Smooth muscle cell (in vitro differentiated cells): Measurements from ENCODE around the gene PIAS1. TPM values are rescaled to one million over a fixed set of nuclear protein-coding genes. Genes with fewer than 3 reads are reported as not detected.
"Not testable (repeated sequence)": the region's sequence is repeated elsewhere in the genome, so short reads cannot be mapped to it uniquely, and the experiment has no call there.

Experiments
- DNase-seq: peaks from one replicate; lab custom pipeline; 2025; ENCODE audit not compliant: unreplicated experiment; lab: John Stamatoyannopoulos, UW
- H2AFZ ChIP-seq: fragments of 200-600 bp; sonication (generic); 2 replicates; pipeline ENCODE4 v1.6.0; 2016; ENCODE audit warnings: antibody characterized with exemption, low read depth, mild to moderate bottlenecking
- H3F3A ChIP-seq: fragments of 200-600 bp; sonication (generic); 2 replicates; pipeline ENCODE4 v1.6.0; 2017; ENCODE audit warnings: antibody characterized with exemption, low read depth
- H3K27ac ChIP-seq: fragments of 200-600 bp; sonication (generic); 2 replicates; pipeline ENCODE4 v1.5.1; 2016; ENCODE audit warnings: low read depth, mild to moderate bottlenecking
- H3K27me3 ChIP-seq: fragments of 200-600 bp; sonication (generic); 2 replicates; pipeline ENCODE4 v1.6.1; 2016; ENCODE audit warnings: low read depth, mild to moderate bottlenecking
- H3K36me3 ChIP-seq: fragments of 200-600 bp; sonication (generic); 2 replicates; pipeline ENCODE4 v1.5.1; 2016; ENCODE audit warnings: low read depth
- H3K4me1 ChIP-seq: fragments of 200-600 bp; sonication (generic); 2 replicates; pipeline ENCODE4 v1.5.1; 2016; ENCODE audit warnings: low read depth
- H3K4me2 ChIP-seq: fragments of 200-600 bp; sonication (generic); 2 replicates; pipeline ENCODE4 v1.6.0; 2016; ENCODE audit warnings: mild to moderate bottlenecking
- H3K4me3 ChIP-seq: fragments of 200-600 bp; sonication (generic); 2 replicates; pipeline ENCODE4 v1.5.1; 2016; ENCODE audit warnings: mild to moderate bottlenecking
- H3K79me2 ChIP-seq: fragments of 200-600 bp; sonication (generic); 2 replicates; pipeline ENCODE4 v1.6.0; 2016; ENCODE audit warnings: low read depth, mild to moderate bottlenecking
- H3K9ac ChIP-seq: fragments of 200-600 bp; sonication (generic); 2 replicates; pipeline ENCODE4 v1.6.0; 2016; ENCODE audit warnings: low read depth
- H3K9me3 ChIP-seq: fragments of 200-600 bp; sonication (generic); replicated peaks from 2 replicates; pipeline ENCODE4 v1.5.1; 2016; ENCODE audit warnings: low read depth
- H4K20me1 ChIP-seq: fragments of 200-600 bp; sonication (generic); 2 replicates; pipeline ENCODE4 v1.6.0; 2016; ENCODE audit warnings: low read depth
- CTCF ChIP-seq: fragments of 200-600 bp; sonication (generic); IDR thresholded peaks from 2 replicates; pipeline ENCODE4 v1.5.1; 2017; ENCODE audit warnings: borderline replicate concordance, mild to moderate bottlenecking, antibody characterized with exemption; ENCODE audit not compliant: insufficient read depth, poor library complexity, severe bottlenecking
- WGBS: methylation state at CpG from one replicate; pipeline ENCODE4 v1.1.7; 2016; ENCODE audit warnings: low lambda C conversion rate; 5-methylcytosine and 5-hydroxymethylcytosine counted together
- polyA plus RNA-seq: library from polyadenylated mRNA; unstranded; fragments of >200 nt; fragmentation: Nextera tagmentation; extraction: Ambion mirVana; gene quantifications from 2 replicates; pipeline ENCODE4 v1.2.1, GENCODE V29; 2016
- total RNA-seq: library from RNA; depleted of rRNA; stranded (reverse); fragments of >200 nt; gene quantifications from 2 replicates; pipeline ENCODE4 v1.2.3, GENCODE V29; 2014

PIAS1 gene
- total and polyA plus RNA-seq, 2 experiments from 2014 or later: 46.4 to 56.1 TPM

- Histone ChIP-seq H3K9ac (peak overlapping the region; percentile 93), H3K4me1 (peaks cover 39% of the 10 kb centered on the region), H4K20me1 (peaks cover 60% of the 10 kb centered on the region), H3K4me3 (peak overlapping the region; percentile 100), H3K4me2 (peak overlapping the region; percentile 89), H3K27me3 (no peaks in the 10 kb centered on the region), H2AFZ (no peak overlapping the region), H3K79me2 (peaks cover 60% of the 10 kb centered on the region), H3K36me3 (no peaks in the 10 kb centered on the region), H3K9me3 (no peaks in the 10 kb centered on the region), H3F3A (no peaks in the 10 kb centered on the region), H3K27ac (peak overlapping the region; percentile 92)
- WGBS: 1% methylated on average over 15 of the region's 15 CpGs
- TF ChIP-seq CTCF: no peak
- DNase-seq: no peak
Measured at GRCh38 chr15:68055224-68055705, 1.1 kb downstream of the PIAS1 start.

GRCh38 chr15:68056097-68056865, 2.2 kb downstream of the PIAS1 start:
- Histone ChIP-seq H4K20me1 (peaks cover 70% of the 10 kb centered on the region), H3F3A (no peaks in the 10 kb centered on the region), H3K4me2 (peak overlapping the region; percentile 89), H3K9me3 (no peaks in the 10 kb centered on the region), H3K4me1 (peaks cover 45% of the 10 kb centered on the region), H3K27me3 (no peaks in the 10 kb centered on the region), H3K79me2 (peaks cover 71% of the 10 kb centered on the region), H3K36me3 (no peaks in the 10 kb centered on the region), H3K9ac (peak overlapping the region; percentile 93), H2AFZ (no peak overlapping the region), H3K27ac (peak overlapping the region; percentile 92), H3K4me3 (peak overlapping the region; percentile 100)
- no peak for TF ChIP-seq CTCF
- DNase-seq: no peak
- WGBS: 67% methylated on average over 5 of the region's 5 CpGs

- Histone ChIP-seq H3K27me3 (no peaks in the 10 kb centered on the region), H3K4me1 (peaks cover 51% of the 10 kb centered on the region), H3F3A (no peaks in the 10 kb centered on the region), H3K4me3 (peak overlapping the region; percentile 100), H2AFZ (no peak overlapping the region), H4K20me1 (peaks cover 77% of the 10 kb centered on the region), H3K4me2 (peak overlapping the region; percentile 89), H3K36me3 (no peaks in the 10 kb centered on the region), H3K9ac (no peak overlapping the region), H3K27ac (no peak overlapping the region), H3K9me3 (no peaks in the 10 kb centered on the region), H3K79me2 (peaks cover 78% of the 10 kb centered on the region)
- no peak for TF ChIP-seq CTCF
- no peak for DNase-seq
Measured at GRCh38 chr15:68057034-68057433, 2.9 kb downstream of the PIAS1 start.

- no peaks in the 10 kb centered on the region for H3K36me3 ChIP-seq
- peak overlapping the region; percentile 100 for H3K4me3 ChIP-seq
- no peaks in the 10 kb centered on the region for H3F3A ChIP-seq
- peak overlapping the region; percentile 37 for H3K4me2 ChIP-seq
- no peaks in the 10 kb centered on the region for H3K9me3 ChIP-seq
- no peak for TF ChIP-seq CTCF
- H4K20me1 ChIP-seq: peaks cover 85% of the 10 kb centered on the region
- H3K27me3 ChIP-seq: no peaks in the 10 kb centered on the region
- DNase-seq: no peak
- peaks cover 85% of the 10 kb centered on the region for H3K79me2 ChIP-seq
- H3K9ac ChIP-seq: no peak overlapping the region
- peaks cover 57% of the 10 kb centered on the region for H3K4me1 ChIP-seq
- H3K27ac ChIP-seq: no peak overlapping the region
- 52% methylated on average over 6 of the region's 6 CpGs for WGBS
- H2AFZ ChIP-seq: no peak overlapping the region
Measured at GRCh38 chr15:68057758-68058157, 3.6 kb downstream of the PIAS1 start.

GRCh38 chr15:68058970-68059369, 4.9 kb downstream of the PIAS1 start:
- not testable (repeated sequence) for H3K4me2 ChIP-seq, H3F3A ChIP-seq, H3K27ac ChIP-seq, DNase-seq, H3K4me3 ChIP-seq, H3K36me3 ChIP-seq, H3K9me3 ChIP-seq, H3K27me3 ChIP-seq, H2AFZ ChIP-seq, H3K9ac ChIP-seq
- Histone ChIP-seq H3K79me2 (peaks cover 98% of the 10 kb centered on the region), H3K4me1 (peaks cover 46% of the 10 kb centered on the region), H4K20me1 (peaks cover 97% of the 10 kb centered on the region)
- 98% methylated on average over 21 of the region's 21 CpGs for WGBS
